ENCODE measurements around the gene SDK1.

DNA sequence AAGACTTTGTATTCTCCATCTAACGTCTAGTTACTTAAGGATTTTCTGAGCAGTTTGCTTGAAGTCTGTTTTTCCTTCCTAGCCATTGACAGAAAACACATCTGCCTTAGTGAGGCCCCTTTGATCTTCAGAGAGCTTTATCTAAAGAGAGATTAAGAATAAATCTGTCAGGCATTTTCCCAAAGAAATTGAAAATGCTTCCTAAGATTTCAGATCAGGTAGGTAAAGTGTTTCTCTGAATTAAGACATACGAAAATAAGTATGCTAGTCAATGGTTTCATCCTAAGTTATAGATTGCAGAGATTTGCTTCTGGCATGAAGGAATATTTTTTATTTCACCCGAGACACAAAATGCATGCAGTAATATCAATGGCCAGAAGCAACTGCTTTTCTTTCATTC is 168.6 kb downstream of the SDK1 start:
- TF ChIP-seq, protein P1, sequence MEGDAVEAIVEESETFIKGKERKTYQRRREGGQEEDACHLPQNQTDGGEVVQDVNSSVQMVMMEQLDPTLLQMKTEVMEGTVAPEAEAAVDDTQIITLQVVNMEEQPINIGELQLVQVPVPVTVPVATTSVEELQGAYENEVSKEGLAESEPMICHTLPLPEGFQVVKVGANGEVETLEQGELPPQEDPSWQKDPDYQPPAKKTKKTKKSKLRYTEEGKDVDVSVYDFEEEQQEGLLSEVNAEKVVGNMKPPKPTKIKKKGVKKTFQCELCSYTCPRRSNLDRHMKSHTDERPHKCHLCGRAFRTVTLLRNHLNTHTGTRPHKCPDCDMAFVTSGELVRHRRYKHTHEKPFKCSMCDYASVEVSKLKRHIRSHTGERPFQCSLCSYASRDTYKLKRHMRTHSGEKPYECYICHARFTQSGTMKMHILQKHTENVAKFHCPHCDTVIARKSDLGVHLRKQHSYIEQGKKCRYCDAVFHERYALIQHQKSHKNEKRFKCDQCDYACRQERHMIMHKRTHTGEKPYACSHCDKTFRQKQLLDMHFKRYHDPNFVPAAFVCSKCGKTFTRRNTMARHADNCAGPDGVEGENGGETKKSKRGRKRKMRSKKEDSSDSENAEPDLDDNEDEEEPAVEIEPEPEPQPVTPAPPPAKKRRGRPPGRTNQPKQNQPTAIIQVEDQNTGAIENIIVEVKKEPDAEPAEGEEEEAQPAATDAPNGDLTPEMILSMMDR (IDR thresholded peaks at IDR 0.05; ENCODE audit: extremely low read depth in 1 of 2, insufficient read depth in 1 of 2, low read depth in 1 of 2, low read length in 2 of 2), result no peak
- no peak for TF ChIP-seq POLR2A (IDR thresholded peaks at IDR 0.05; ENCODE audit: low read depth, low read length)

Data from endothelial cell of umbilical vein (primary cell).